Umbilical cord (tissue), 2 donors: ENCODE results near the gene RPP30. TPM values are rescaled to one million over a fixed set of nuclear protein-coding genes. Genes with fewer than 3 reads are reported as not detected.
"Not testable (repeated sequence)": the region's sequence is repeated elsewhere in the genome, so short reads cannot be mapped to it uniquely, and the experiment has no call there.

ENCODE experiments used
- DNase-seq: peaks from one replicate; pipeline ENCODE4 v3.0.0-alpha.2; 2015; ENCODE audit warnings: low spot score
- total RNA-seq: library from RNA; depleted of rRNA; stranded (reverse); fragments of >200 nt; gene quantifications from one replicate; pipeline ENCODE4 v1.2.3, GENCODE V29; 2014; ENCODE audit warnings: low replicate concordance; ENCODE audit not compliant: insufficient read depth

RPP30 gene
- total RNA-seq, 1 donor from 2014 or later, result 24.1 TPM

DNA sequence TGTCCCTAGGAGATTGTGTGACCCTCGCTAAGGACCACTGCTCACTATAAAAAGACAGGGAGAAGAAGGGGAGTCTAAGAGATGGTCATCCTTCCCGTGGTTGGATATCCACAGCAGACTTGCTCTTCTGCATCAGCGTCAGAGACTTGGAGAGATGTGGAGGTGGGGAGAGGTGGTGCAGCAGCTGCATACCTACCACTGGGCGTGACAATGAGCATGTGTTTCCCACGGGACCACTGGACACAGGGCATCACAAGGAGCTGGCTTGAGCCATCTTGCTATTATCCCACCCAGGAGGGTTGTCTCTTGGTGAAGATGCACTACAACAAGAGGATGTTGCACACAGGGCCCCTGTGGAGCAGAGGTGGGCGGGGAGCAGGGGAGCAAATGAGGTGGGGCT lies 67.9 kb downstream of the RPP30 start:
- DNase-seq, result no peak

DNA sequence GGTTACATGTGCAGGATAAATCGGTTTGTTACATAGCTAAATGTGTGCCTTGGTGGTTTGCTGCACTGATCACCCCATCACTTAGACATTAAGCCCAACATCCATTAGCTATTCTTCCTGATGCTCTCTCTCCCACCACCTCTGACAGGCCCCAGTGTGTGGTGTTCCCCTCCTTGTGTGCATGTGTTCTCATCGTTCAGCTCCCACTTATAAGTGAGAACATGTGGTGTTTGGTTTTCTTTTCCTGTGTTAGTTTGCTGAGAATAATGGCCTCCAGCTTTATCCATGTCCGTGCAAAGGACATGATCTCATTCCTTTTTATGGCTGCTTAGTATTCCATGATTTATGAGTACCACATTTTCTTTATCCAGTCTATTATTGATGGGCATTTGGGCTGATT lies 71.2 kb downstream of the RPP30 start:
- not testable (repeated sequence) for DNase-seq

- DNase-seq, result no peak
Measured at GRCh38 chr10:90944749-90945148, 73.0 kb downstream of the RPP30 start.

- DNase-seq, result no peak
Measured at GRCh38 chr10:90945491-90946070, 73.8 kb downstream of the RPP30 start.

- no peak for DNase-seq
Measured at GRCh38 chr10:90947030-90947960, 75.5 kb downstream of the RPP30 start.

Other genes starting within 250 kb of the RPP30 start
- gene HTR7, start 13.9 kb upstream of the RPP30 start, total RNA-seq, result 6.0 TPM
- gene ANKRD1, start 49.1 kb downstream of the RPP30 start, total RNA-seq, result 10.4 TPM